GM18868 (cell line): ENCODE measurements around the gene PRKCA.
"Not testable (repeated sequence)": the region's sequence is repeated elsewhere in the genome, so short reads cannot be mapped to it uniquely, and the experiment has no call there.

Experiments used
- ATAC-seq: cut with Tn5 transposase; IDR thresholded peaks from one replicate; pipeline ENCODE4 v1.9.1; 2021; ENCODE audit warnings: mild to moderate bottlenecking, moderate library complexity; ENCODE audit not compliant: unreplicated experiment

Gene PRKCA

GRCh38 chr17:66349521-66350254 is 47.3 kb downstream of the PRKCA start:
- ATAC-seq: no peak

GRCh38 chr17:66350576-66350975 is 48.2 kb downstream of the PRKCA start:
- ATAC-seq: not testable (repeated sequence)

GRCh38 chr17:66351033-66351432 is 48.6 kb downstream of the PRKCA start:
- ATAC-seq: no peak

GRCh38 chr17:66351701-66352100 is 49.3 kb downstream of the PRKCA start:
- no peak for ATAC-seq

GRCh38 chr17:66353937-66354401 is 51.6 kb downstream of the PRKCA start:
- no peak for ATAC-seq

- ATAC-seq: no peak
Observed at GRCh38 chr17:66354472-66354871, 52.1 kb downstream of the PRKCA start.

GRCh38 chr17:66354981-66355380 is 52.6 kb downstream of the PRKCA start:
- ATAC-seq: no peak

- ATAC-seq: no peak
Observed at GRCh38 chr17:66355510-66355909, 53.1 kb downstream of the PRKCA start.

GRCh38 chr17:66357037-66357436 is 54.6 kb downstream of the PRKCA start:
- ATAC-seq: no peak

- ATAC-seq: no peak
Observed at GRCh38 chr17:66359351-66359750, 56.9 kb downstream of the PRKCA start.

GRCh38 chr17:66360961-66361565 is 58.6 kb downstream of the PRKCA start:
- not testable (repeated sequence) for ATAC-seq

GRCh38 chr17:66364508-66364907 is 62.1 kb downstream of the PRKCA start:
- no peak for ATAC-seq

GRCh38 chr17:66364990-66365490 is 62.6 kb downstream of the PRKCA start:
- ATAC-seq: no peak

- ATAC-seq: no peak
Observed at GRCh38 chr17:66365903-66366302, 63.5 kb downstream of the PRKCA start.

- no peak for ATAC-seq
Observed at GRCh38 chr17:66367107-66367506, 64.7 kb downstream of the PRKCA start.

GRCh38 chr17:66369830-66370229 is 67.4 kb downstream of the PRKCA start:
- no peak for ATAC-seq

GRCh38 chr17:66371561-66371960 is 69.1 kb downstream of the PRKCA start:
- ATAC-seq: no peak

GRCh38 chr17:66372182-66372581 is 69.8 kb downstream of the PRKCA start:
- ATAC-seq: no peak

GRCh38 chr17:66373079-66373478 is 70.7 kb downstream of the PRKCA start:
- ATAC-seq: no peak

GRCh38 chr17:66373944-66374817 is 71.8 kb downstream of the PRKCA start:
- ATAC-seq: no peak

- no peak for ATAC-seq
Observed at GRCh38 chr17:66375121-66375520, 72.7 kb downstream of the PRKCA start.
